ENCODE results near the gene KPNA3. TPM values are rescaled to one million over a fixed set of nuclear protein-coding genes. Genes with fewer than 3 reads are reported as not detected.

KPNA3 gene
- total RNA-seq, 2 experiments from 2014 or later: 59.1 to 60.6 TPM

GRCh38 chr13:49784886-49785570 lies 7.5 kb downstream of the KPNA3 start:
- ATAC-seq (no peak), DNase-seq (no peak)
- Mint-ChIP-seq H3K27me3 (no peaks in the 10 kb centered on the region), H3K27ac (no peak overlapping the region), H3K36me3 (ENCODE audit: low read depth) (peaks cover 26% of the 10 kb centered on the region), H3K4me1 (ENCODE audit: low read depth) (peaks cover 55% of the 10 kb centered on the region), H3K9me3 (no peaks in the 10 kb centered on the region), H3K4me3 (no peak overlapping the region)
- CTCF ChIA-PET: no interaction called here
- TF ChIP-seq CTCF (IDR thresholded peaks at IDR 0.05): no peak
- POLR2A ChIA-PET: no interaction called here
- intact Hi-C loops (cut with micrococcal nuclease): no loop called here

- intact Hi-C loops (cut with micrococcal nuclease): no loop called here
- no peak for TF ChIP-seq CTCF (IDR thresholded peaks at IDR 0.05)
- ChIA-PET POLR2A (interaction anchor here (2.4 kb wide), 1 partner anchor 7 kb away, joined by 9 read pairs; the partner anchor contains the start of gene KPNA3), CTCF (no interaction called here)
- Mint-ChIP-seq H3K9me3 (no peaks in the 10 kb centered on the region), H3K4me3 (no peak overlapping the region), H3K36me3 (ENCODE audit: low read depth) (peaks cover 16% of the 10 kb centered on the region), H3K27ac (no peak overlapping the region), H3K4me1 (ENCODE audit: low read depth) (peaks cover 53% of the 10 kb centered on the region), H3K27me3 (no peaks in the 10 kb centered on the region)
- ATAC-seq: no peak
- no peak for DNase-seq
These were observed 8.6 kb downstream of the KPNA3 start for GRCh38 chr13:49783865-49784264.

- H3K4me3 Mint-ChIP-seq: no peak overlapping the region
- CTCF ChIA-PET: no interaction called here
- H3K9me3 Mint-ChIP-seq: no peaks in the 10 kb centered on the region
- TF ChIP-seq CTCF (IDR thresholded peaks at IDR 0.05): no peak
- DNase-seq (no peak), ATAC-seq (no peak)
- H3K36me3 Mint-ChIP-seq (ENCODE audit: low read depth): peaks cover 14% of the 10 kb centered on the region
- intact Hi-C loops (cut with micrococcal nuclease): no loop called here
- H3K4me1 Mint-ChIP-seq (ENCODE audit: low read depth): peaks cover 57% of the 10 kb centered on the region
- no peaks in the 10 kb centered on the region for H3K27me3 Mint-ChIP-seq
- POLR2A ChIA-PET: interaction anchor here (0.5 to 2.4 kb wide), 3 partner anchors 8 to 1069 kb away, joined by 3 to 9 read pairs (median 3); partner anchors contain the start of gene KPNA3
- no peak overlapping the region for H3K27ac Mint-ChIP-seq
These were observed 9.7 kb downstream of the KPNA3 start for GRCh38 chr13:49782784-49783183.

GRCh38 chr13:49781806-49782205 lies 10.7 kb downstream of the KPNA3 start:
- Mint-ChIP-seq H3K4me3 (no peak overlapping the region), H3K27ac (no peak overlapping the region), H3K36me3 (ENCODE audit: low read depth) (peaks cover 13% of the 10 kb centered on the region), H3K27me3 (no peaks in the 10 kb centered on the region), H3K9me3 (no peaks in the 10 kb centered on the region), H3K4me1 (ENCODE audit: low read depth) (peaks cover 57% of the 10 kb centered on the region)
- ChIA-PET CTCF (interaction anchor here (0.8 kb wide), 1 partner anchor 66 kb away, joined by 3 read pairs; no protein-coding TSS in a partner anchor), POLR2A (interaction anchor here (0.5 to 2.4 kb wide), 2 partner anchors 9 to 76 kb away, joined by 6 to 9 read pairs; partner anchors contain the start of gene KPNA3)
- DNase-seq (no peak), ATAC-seq (no peak)
- intact Hi-C loops (cut with micrococcal nuclease): no loop called here
- no peak for TF ChIP-seq CTCF (IDR thresholded peaks at IDR 0.05)

- POLR2A ChIA-PET: interaction anchor here (0.9 to 1.1 kb wide), 2 partner anchors 10 to 13 kb away, joined by 4 read pairs; partner anchors contain the start of gene KPNA3
- peaks cover 9% of the 10 kb centered on the region for H3K36me3 Mint-ChIP-seq (ENCODE audit: low read depth)
These were observed 12.8 kb downstream of the KPNA3 start for GRCh38 chr13:49779721-49780120.

More at GRCh38 chr13:49779721-49780120, 12.8 kb downstream of the KPNA3 start:
- Mint-ChIP-seq H3K9me3 (no peaks in the 10 kb centered on the region), H3K27ac (no peak overlapping the region), H3K27me3 (no peaks in the 10 kb centered on the region), H3K4me3 (no peak overlapping the region), H3K4me1 (ENCODE audit: low read depth) (peaks cover 53% of the 10 kb centered on the region)
- intact Hi-C loops (cut with micrococcal nuclease): no loop called here
- DNase-seq (no peak), ATAC-seq (no peak)
- CTCF ChIA-PET: interaction anchor here (1.5 kb wide), 1 partner anchor 25 kb away, joined by 4 read pairs; no protein-coding TSS in a partner anchor
- TF ChIP-seq CTCF (IDR thresholded peaks at IDR 0.05): no peak
